Measurements from ENCODE around the gene SH2D1B.

The SH2D1B gene

GRCh38 chr1:162371611-162372010 lies 40.3 kb downstream of the SH2D1B start:
- H3K18ac ChIP-seq (ENCODE audit: low read length): no peak overlapping the region
- no peak overlapping the region for H4K91ac ChIP-seq (ENCODE audit: low read depth, low read length)
- no peaks in the 10 kb centered on the region for H3K9me3 ChIP-seq (ENCODE audit: insufficient read depth, low read depth, low read length)
- H3K23ac ChIP-seq (ENCODE audit: low read length): no peak overlapping the region
- no peak overlapping the region for H3K9ac ChIP-seq (ENCODE audit: low read length)
- no peak overlapping the region for H4K8ac ChIP-seq (ENCODE audit: low read depth, low read length)
- no peaks in the 10 kb centered on the region for H3K27me3 ChIP-seq (ENCODE audit: insufficient read depth, low read length)
- no peak overlapping the region for H2AK5ac ChIP-seq (ENCODE audit: low read length)
- H3K36me3 ChIP-seq (ENCODE audit: control insufficient read depth in 1 of 2, insufficient read depth in 2 of 2, low read length in 2 of 2): peaks cover 2 to 5% of the 10 kb centered on the region in 2 experiments
- H3K4me1 ChIP-seq (ENCODE audit: control insufficient read depth in 1 of 2, insufficient read depth in 2 of 2, low read length in 2 of 2): peaks cover 22 to 23% of the 10 kb centered on the region in 2 experiments
- DNase-seq: peak; percentile 83 to 94
- H2BK120ac ChIP-seq (ENCODE audit: insufficient read depth, low read length, poor library complexity): no peak overlapping the region
- peaks cover 4% of the 10 kb centered on the region for H3K79me1 ChIP-seq (ENCODE audit: low read length)
- no peak overlapping the region for H2BK12ac ChIP-seq (ENCODE audit: low read length)
- no peak overlapping the region for H3K27ac ChIP-seq (ENCODE audit: low read depth, low read length)
- no peak overlapping the region for H2BK5ac ChIP-seq (ENCODE audit: low read depth, low read length, poor library complexity)
- no peak overlapping the region for H3K4ac ChIP-seq (ENCODE audit: low read depth, low read length)
- no peaks in the 10 kb centered on the region for H3K79me2 ChIP-seq (ENCODE audit: control insufficient read depth, insufficient read depth, low read length, poor library complexity)
- no peak overlapping the region for H3K4me3 ChIP-seq (ENCODE audit: low read depth, low read length)
- H2AFZ ChIP-seq (ENCODE audit: insufficient read depth, low read length, poor library complexity): no peak overlapping the region
- no peak overlapping the region for H4K12ac ChIP-seq (ENCODE audit: low read depth, low read length)
- no peak overlapping the region for H3K14ac ChIP-seq (ENCODE audit: low read length)
- WGBS (ENCODE audit: extremely low coverage, insufficient coverage, insufficient read length): no CpG with 5 or more reads among the region's 6 CpGs
- H3K4me2 ChIP-seq (ENCODE audit: low read length): no peak overlapping the region

GRCh38 chr1:162370721-162371120 lies 41.2 kb downstream of the SH2D1B start:
- no peaks in the 10 kb centered on the region for H3K27me3 ChIP-seq (ENCODE audit: insufficient read depth, low read length)
- H3K9ac ChIP-seq (ENCODE audit: low read length): no peak overlapping the region
- H2AK5ac ChIP-seq (ENCODE audit: low read length): no peak overlapping the region
- H2AFZ ChIP-seq (ENCODE audit: insufficient read depth, low read length, poor library complexity): no peak overlapping the region
- H3K27ac ChIP-seq (ENCODE audit: low read depth, low read length): no peak overlapping the region
- H3K18ac ChIP-seq (ENCODE audit: low read length): no peak overlapping the region
- peaks cover 4% of the 10 kb centered on the region for H3K79me1 ChIP-seq (ENCODE audit: low read length)
- no peak overlapping the region for H2BK5ac ChIP-seq (ENCODE audit: low read depth, low read length, poor library complexity)
- H3K79me2 ChIP-seq (ENCODE audit: control insufficient read depth, insufficient read depth, low read length, poor library complexity): no peaks in the 10 kb centered on the region
- H3K4ac ChIP-seq (ENCODE audit: low read depth, low read length): no peak overlapping the region
- H3K23ac ChIP-seq (ENCODE audit: low read length): no peak overlapping the region
- no peak for DNase-seq
- H3K36me3 ChIP-seq (ENCODE audit: control insufficient read depth in 1 of 2, insufficient read depth in 2 of 2, low read length in 2 of 2): peaks cover 2 to 5% of the 10 kb centered on the region in 2 experiments
- no peak overlapping the region for H4K8ac ChIP-seq (ENCODE audit: low read depth, low read length)
- peaks cover 22 to 23% of the 10 kb centered on the region in 2 experiments for H3K4me1 ChIP-seq (ENCODE audit: control insufficient read depth in 1 of 2, insufficient read depth in 2 of 2, low read length in 2 of 2)
- H3K4me2 ChIP-seq (ENCODE audit: low read length): no peak overlapping the region
- WGBS (ENCODE audit: extremely low coverage, insufficient coverage, insufficient read length): no CpG with 5 or more reads among the region's 3 CpGs
- no peak overlapping the region for H2BK12ac ChIP-seq (ENCODE audit: low read length)
- no peak overlapping the region for H3K14ac ChIP-seq (ENCODE audit: low read length)
- H3K4me3 ChIP-seq (ENCODE audit: low read depth, low read length): no peak overlapping the region
- H2BK120ac ChIP-seq (ENCODE audit: insufficient read depth, low read length, poor library complexity): no peak overlapping the region
- H4K12ac ChIP-seq (ENCODE audit: low read depth, low read length): no peak overlapping the region
- no peaks in the 10 kb centered on the region for H3K9me3 ChIP-seq (ENCODE audit: insufficient read depth, low read depth, low read length)
- H4K91ac ChIP-seq (ENCODE audit: low read depth, low read length): no peak overlapping the region

- H3K79me2 ChIP-seq (ENCODE audit: control insufficient read depth, insufficient read depth, low read length, poor library complexity): no peaks in the 10 kb centered on the region
- H2BK5ac ChIP-seq (ENCODE audit: low read depth, low read length, poor library complexity): no peak overlapping the region
- WGBS (ENCODE audit: extremely low coverage, insufficient coverage, insufficient read length): no CpG with 5 or more reads among the region's 1 CpG
- H3K9ac ChIP-seq (ENCODE audit: low read length): no peak overlapping the region
- no peak overlapping the region for H3K18ac ChIP-seq (ENCODE audit: low read length)
- no peak overlapping the region for H3K4ac ChIP-seq (ENCODE audit: low read depth, low read length)
- H4K8ac ChIP-seq (ENCODE audit: low read depth, low read length): no peak overlapping the region
- H3K9me3 ChIP-seq (ENCODE audit: insufficient read depth, low read depth, low read length): no peaks in the 10 kb centered on the region
- H2BK120ac ChIP-seq (ENCODE audit: insufficient read depth, low read length, poor library complexity): no peak overlapping the region
- H3K27ac ChIP-seq (ENCODE audit: low read depth, low read length): no peak overlapping the region
- no peak overlapping the region for H2AFZ ChIP-seq (ENCODE audit: insufficient read depth, low read length, poor library complexity)
- H4K91ac ChIP-seq (ENCODE audit: low read depth, low read length): no peak overlapping the region
- no peak overlapping the region for H4K12ac ChIP-seq (ENCODE audit: low read depth, low read length)
- H3K4me2 ChIP-seq (ENCODE audit: low read length): no peak overlapping the region
- no peak for DNase-seq
- peaks cover 0 to 4% of the 10 kb centered on the region in 2 experiments for H3K36me3 ChIP-seq (ENCODE audit: control insufficient read depth in 1 of 2, insufficient read depth in 2 of 2, low read length in 2 of 2)
- no peak overlapping the region for H2BK12ac ChIP-seq (ENCODE audit: low read length)
- no peaks in the 10 kb centered on the region for H3K27me3 ChIP-seq (ENCODE audit: insufficient read depth, low read length)
- H2AK5ac ChIP-seq (ENCODE audit: low read length): no peak overlapping the region
- H3K23ac ChIP-seq (ENCODE audit: low read length): no peak overlapping the region
- no peak overlapping the region for H3K4me3 ChIP-seq (ENCODE audit: low read depth, low read length)
- peaks cover 4% of the 10 kb centered on the region for H3K79me1 ChIP-seq (ENCODE audit: low read length)
- H3K4me1 ChIP-seq (ENCODE audit: control insufficient read depth in 1 of 2, insufficient read depth in 2 of 2, low read length in 2 of 2): peaks cover 21 to 22% of the 10 kb centered on the region in 2 experiments
- H3K14ac ChIP-seq (ENCODE audit: low read length): no peak overlapping the region
Observed at GRCh38 chr1:162370161-162370560, 41.8 kb downstream of the SH2D1B start.

GRCh38 chr1:162369571-162369970 lies 42.4 kb downstream of the SH2D1B start:
- Histone ChIP-seq H2AFZ (ENCODE audit: insufficient read depth, low read length, poor library complexity) (no peak overlapping the region), H4K8ac (ENCODE audit: low read depth, low read length) (no peak overlapping the region), H3K79me1 (ENCODE audit: low read length) (peaks cover 4% of the 10 kb centered on the region), H3K9me3 (ENCODE audit: insufficient read depth, low read depth, low read length) (no peaks in the 10 kb centered on the region), H4K12ac (ENCODE audit: low read depth, low read length) (no peak overlapping the region), H3K18ac (ENCODE audit: low read length) (no peak overlapping the region), H3K27ac (ENCODE audit: low read depth, low read length) (no peak overlapping the region), H3K4me2 (ENCODE audit: low read length) (no peak overlapping the region), H2BK12ac (ENCODE audit: low read length) (no peak overlapping the region), H3K9ac (ENCODE audit: low read length) (no peak overlapping the region), H2AK5ac (ENCODE audit: low read length) (no peak overlapping the region), H3K23ac (ENCODE audit: low read length) (no peak overlapping the region), H3K36me3 (ENCODE audit: control insufficient read depth in 1 of 2, insufficient read depth in 2 of 2, low read length in 2 of 2) (peaks cover 0 to 2% of the 10 kb centered on the region in 2 experiments), H3K4me3 (ENCODE audit: low read depth, low read length) (no peak overlapping the region), H4K91ac (ENCODE audit: low read depth, low read length) (no peak overlapping the region), H3K4ac (ENCODE audit: low read depth, low read length) (no peak overlapping the region), H3K4me1 (ENCODE audit: control insufficient read depth in 1 of 2, insufficient read depth in 2 of 2, low read length in 2 of 2) (peaks cover 19 to 22% of the 10 kb centered on the region in 2 experiments), H3K79me2 (ENCODE audit: control insufficient read depth, insufficient read depth, low read length, poor library complexity) (no peaks in the 10 kb centered on the region), H2BK5ac (ENCODE audit: low read depth, low read length, poor library complexity) (no peak overlapping the region), H3K14ac (ENCODE audit: low read length) (no peak overlapping the region), H2BK120ac (ENCODE audit: insufficient read depth, low read length, poor library complexity) (no peak overlapping the region), H3K27me3 (ENCODE audit: insufficient read depth, low read length) (no peaks in the 10 kb centered on the region)
- no peak for DNase-seq
- no CpG with 5 or more reads among the region's 7 CpGs for WGBS (ENCODE audit: extremely low coverage, insufficient coverage, insufficient read length)
